H1 (cell line): ENCODE data around the gene NUPR1. TPM values are rescaled to one million over a fixed set of nuclear protein-coding genes. Genes with fewer than 3 reads are reported as not detected.

Experiments
- CTCF ChIA-PET: fragments of 300-600 bp; sonication (Branson Sonifier 250); formaldehyde crosslinking; loops from one replicate; lab custom pipeline; 2021; ENCODE audit not compliant: partially characterized antibody; lab: Charles Lee
- POLR2A ChIA-PET: fragments of 300-600 bp; sonication (Branson Sonifier 250); formaldehyde crosslinking; loops from one replicate; lab custom pipeline; 2021; ENCODE audit warnings: inconsistent platforms; ENCODE audit not compliant: partially characterized antibody; lab: Charles Lee
- DNase-seq, 2 experiments: peaks; one replicate each; pipeline versions ENCODE4 v3.0.0 to v3.0.0-alpha.2; 2010 to 2022; ENCODE audit warnings: low spot score in 2 of 2, low read depth in 1 of 2, mixed read lengths in 1 of 2
- FAIRE-seq: peaks from 2 replicates; lab custom pipeline; 2011; peaks lifted over from hg19 to GRCh38; lab: Jason Lieb, UNC
- H2AFZ ChIP-seq: 2 replicates; pipeline ENCODE4 v1.8.1; 2012; ENCODE audit warnings: low read length, inconsistent platforms
- H2AK5ac ChIP-seq: 2 replicates; pipeline ENCODE4 v1.6.1; 2013; ENCODE audit warnings: low read depth, low read length
- H2BK120ac ChIP-seq: replicated peaks from 2 replicates; pipeline ENCODE3; 2013; ENCODE audit warnings: low read depth, low read length, inconsistent platforms
- H2BK12ac ChIP-seq: 2 replicates; pipeline ENCODE4 v1.6.1; 2013; ENCODE audit warnings: low read depth, low read length
- H2BK15ac ChIP-seq: 2 replicates; pipeline ENCODE4 v1.6.1; 2013; ENCODE audit warnings: low read length
- H2BK20ac ChIP-seq: 2 replicates; pipeline ENCODE4 v1.6.1; 2013; ENCODE audit warnings: low read length
- H2BK5ac ChIP-seq: 2 replicates; pipeline ENCODE4 v1.6.1; 2013; ENCODE audit warnings: low read depth, low read length
- H3K14ac ChIP-seq: 2 replicates; pipeline ENCODE4 v1.6.1; 2013; ENCODE audit warnings: inconsistent platforms; ENCODE audit not compliant: insufficient read length
- H3K18ac ChIP-seq: 2 replicates; pipeline ENCODE4 v1.6.1; 2013; ENCODE audit warnings: low read length; ENCODE audit errors: extremely low read depth
- H3K23ac ChIP-seq: 2 replicates; pipeline ENCODE4 v1.6.1; 2013; ENCODE audit warnings: inconsistent platforms; ENCODE audit not compliant: insufficient read length
- H3K23me2 ChIP-seq: 2 replicates; pipeline ENCODE4 v1.6.1; 2013; ENCODE audit warnings: low read depth, low read length
- H3K27ac ChIP-seq: 2 replicates; pipeline ENCODE4 v1.6.1; 2011; ENCODE audit warnings: low read depth, low read length, inconsistent platforms
- H3K27me3 ChIP-seq, 4 experiments: replicated peaks in 1 of 4; 1 replicate in 1 of 4; 2 replicates in 3 of 4; pipeline versions ENCODE4 v1.6.1 to v1.8.1; 2011 to 2013; ENCODE audit warnings: low read length in 3 of 4, mild to moderate bottlenecking in 3 of 4, inconsistent platforms in 2 of 4, mixed read lengths in 2 of 4, moderate library complexity in 1 of 4; ENCODE audit not compliant: control insufficient read depth in 3 of 4, insufficient read depth in 3 of 4; ENCODE audit errors: extremely low read depth in 1 of 4
- H3K36me3 ChIP-seq, 4 experiments: 2 replicates each; pipeline versions ENCODE4 v1.6.1 to v1.8.1; 2011 to 2013; ENCODE audit warnings: mild to moderate bottlenecking in 4 of 4, low read length in 3 of 4, moderate library complexity in 2 of 4, control low read depth in 1 of 4, inconsistent platforms in 1 of 4; ENCODE audit not compliant: insufficient read depth in 4 of 4, control insufficient read depth in 2 of 4
- H3K4ac ChIP-seq: replicated peaks from 2 replicates; pipeline ENCODE3; 2013; ENCODE audit warnings: low read length, low read depth, mixed read lengths, inconsistent platforms; ENCODE audit not compliant: insufficient read length
- H3K4me1 ChIP-seq, 4 experiments: replicated peaks in 1 of 4; 1 replicate in 1 of 4; 2 replicates in 3 of 4; pipeline versions ENCODE4 v1.6.1 to v1.8.1; 2011 to 2013; ENCODE audit warnings: low read length in 3 of 4, inconsistent platforms in 2 of 4, mixed read lengths in 1 of 4; ENCODE audit not compliant: insufficient read depth in 4 of 4, control insufficient read depth in 3 of 4
- H3K4me2 ChIP-seq, 2 experiments: 2 replicates each; pipeline versions ENCODE4 v1.6.1 to v1.8.1; 2011 to 2013; ENCODE audit warnings: low read depth in 2 of 2, low read length in 2 of 2, control low read depth in 1 of 2, inconsistent platforms in 1 of 2, mild to moderate bottlenecking in 1 of 2; ENCODE audit not compliant: insufficient read depth in 1 of 2
- H3K4me3 ChIP-seq, 4 experiments: fragments of 200-600, 300-600 bp in 1 of 4; sonication (generic), shearing (Covaris generic), sonication (Bioruptor Twin) in 1 of 4; 2 replicates each; pipeline versions ENCODE4 v1.5.1 to v1.8.1; 2011 to 2016; ENCODE audit warnings: low read length in 4 of 4, low read depth in 3 of 4, control low read depth in 2 of 4, inconsistent platforms in 2 of 4, mild to moderate bottlenecking in 2 of 4, mixed read lengths in 1 of 4, moderate library complexity in 1 of 4; ENCODE audit not compliant: insufficient read depth in 2 of 4; ENCODE audit errors: extremely low read depth in 1 of 4
- H3K56ac ChIP-seq: replicated peaks from 2 replicates; pipeline ENCODE3; 2013; ENCODE audit warnings: low read depth, mild to moderate bottlenecking, mixed read lengths, low read length, inconsistent platforms; ENCODE audit not compliant: insufficient read length
- H3K79me1 ChIP-seq: 2 replicates; pipeline ENCODE4 v1.6.1; 2013; ENCODE audit warnings: low read depth, low read length, control low read depth
- H3K79me2 ChIP-seq, 2 experiments: 2 replicates each; pipeline versions ENCODE4 v1.6.1 to v1.8.1; 2012 to 2013; ENCODE audit warnings: low read length in 2 of 2, mild to moderate bottlenecking in 2 of 2, inconsistent platforms in 1 of 2; ENCODE audit not compliant: insufficient read depth in 2 of 2, control insufficient read depth in 1 of 2
- H3K9ac ChIP-seq, 4 experiments: replicated peaks in 1 of 4; 1 replicate in 1 of 4; 2 replicates in 3 of 4; pipeline versions ENCODE4 v1.6.1 to v1.8.1; 2011 to 2013; ENCODE audit warnings: low read depth in 3 of 4, low read length in 3 of 4, control low read depth in 2 of 4, mild to moderate bottlenecking in 2 of 4, moderate library complexity in 2 of 4, inconsistent platforms in 1 of 4; ENCODE audit errors: extremely low read depth in 1 of 4
- H3K9me3 ChIP-seq, 2 experiments: 2 replicates each; pipeline versions ENCODE4 v1.6.1 to v1.8.1; 2012 to 2013; ENCODE audit warnings: mild to moderate bottlenecking in 2 of 2, moderate library complexity in 2 of 2, control low read depth in 1 of 2, inconsistent platforms in 1 of 2, low read depth in 1 of 2, low read length in 1 of 2, mixed read lengths in 1 of 2; ENCODE audit not compliant: insufficient read depth in 2 of 2
- H4K20me1 ChIP-seq, 2 experiments: replicated peaks in 1 of 2; 2 replicates each; pipeline versions ENCODE3 to v1.8.1; 2011 to 2013; ENCODE audit warnings: inconsistent platforms in 2 of 2, low read length in 2 of 2, mild to moderate bottlenecking in 1 of 2; ENCODE audit not compliant: insufficient read depth in 2 of 2, control insufficient read depth in 1 of 2
- H4K5ac ChIP-seq: 2 replicates; pipeline ENCODE4 v1.6.1; 2013; ENCODE audit warnings: low read length, low read depth, mixed read lengths, inconsistent platforms; ENCODE audit not compliant: insufficient read length
- H4K8ac ChIP-seq: 2 replicates; pipeline ENCODE4 v1.8.0; 2013; ENCODE audit warnings: mild to moderate bottlenecking, moderate library complexity, low read length, inconsistent platforms; ENCODE audit not compliant: insufficient read depth; ENCODE audit errors: extremely low read depth
- H4K91ac ChIP-seq: replicated peaks from 2 replicates; pipeline ENCODE3; 2013; ENCODE audit warnings: low read length, mixed read lengths, inconsistent platforms; ENCODE audit not compliant: insufficient read length
- HDAC2 ChIP-seq, 2 experiments: fragments of 300-600 bp in 1 of 2; sonication (generic) in 1 of 2; IDR thresholded peaks; 2 replicates each; pipeline ENCODE4 v1.6.1; 2011 to 2012; ENCODE audit warnings: low read depth in 2 of 2, low read length in 2 of 2, mild to moderate bottlenecking in 2 of 2, moderate library complexity in 2 of 2, borderline replicate concordance in 1 of 2, inconsistent platforms in 1 of 2
- PHF8 ChIP-seq: fragments of 200-600 bp; sonication (generic); conservative IDR thresholded peaks from 2 replicates; pipeline ENCODE4 v1.7.1; 2012; ENCODE audit warnings: low read depth, mild to moderate bottlenecking, inconsistent platforms, low read length, moderate library complexity
- RAD21 ChIP-seq, 2 experiments: IDR thresholded peaks in 1 of 2; conservative IDR thresholded peaks in 1 of 2; 2 replicates each; pipeline ENCODE4 v1.6.1; 2011; ENCODE audit warnings: low read depth in 2 of 2, low read length in 2 of 2, improper control_type of control experiment in 1 of 2, inconsistent platforms in 1 of 2, mild to moderate bottlenecking in 1 of 2, moderate library complexity in 1 of 2
- RXRA ChIP-seq: IDR thresholded peaks from 2 replicates; pipeline ENCODE4 v1.6.1; 2011; ENCODE audit warnings: low read depth, mild to moderate bottlenecking, low read length, moderate library complexity; ENCODE audit not compliant: insufficient read depth
- SUZ12 ChIP-seq: fragments of 200-600 bp; sonication (generic); IDR thresholded peaks from 2 replicates; pipeline ENCODE4 v1.6.1; 2012; ENCODE audit warnings: mild to moderate bottlenecking, inconsistent platforms, low read length, moderate library complexity, mixed read lengths
- WGBS, 2 experiments: shearing (Covaris generic) in 1 of 2; methylation state at CpG; one replicate each; pipeline versions ENCODE4 v1.1.6 to v1.1.7; 2013 to 2015; ENCODE audit warnings: low lambda C conversion rate in 2 of 2, mixed read lengths in 2 of 2, inconsistent platforms in 1 of 2, low coverage in 1 of 2, missing lambda C conversion rate in 1 of 2; ENCODE audit not compliant: insufficient replicate concordance in 2 of 2, insufficient coverage in 1 of 2, insufficient read length in 1 of 2; ENCODE audit errors: extremely low coverage in 1 of 2, missing lambda C conversion rate in 1 of 2; 5-methylcytosine and 5-hydroxymethylcytosine counted together
- polyA plus RNA-seq, 7 experiments: library from polyadenylated mRNA; depleted of rRNA in 3 of 7; stranded (reverse) in 5 of 7; unstranded in 2 of 7; fragments of >200 nt in 5 of 7; fragments of 200-250 nt in 2 of 7; gene quantifications; 1 replicate in 5 of 7; 2 replicates in 1 of 7; 4 replicates in 1 of 7; pipeline versions ENCODE4 v1.2.1 to v1.2.3, GENCODE V29; 2011 to 2013; ENCODE audit warnings: missing spikeins in 2 of 7, mixed read lengths in 2 of 7
- total RNA-seq: library from RNA; stranded (reverse); fragmentation: NEBNext Ultra II Directional; extraction: Animal tissue kit (Norgen Biotek cat#: 25700); gene quantifications from 2 replicates; pipeline ENCODE4 v1.2.1, GENCODE V29; 2021
- TF ChIP-seq, protein P1 (sequence below): IDR thresholded peaks from 2 replicates; pipeline ENCODE4 v1.6.1; 2012; ENCODE audit warnings: inconsistent platforms

NUPR1 gene
- total and polyA plus RNA-seq, 2 of the 8 experiments (the other 6 are each of a cell fraction or from before 2014, with no cell fraction given), result 0.17 to 0.20 TPM

DNA sequence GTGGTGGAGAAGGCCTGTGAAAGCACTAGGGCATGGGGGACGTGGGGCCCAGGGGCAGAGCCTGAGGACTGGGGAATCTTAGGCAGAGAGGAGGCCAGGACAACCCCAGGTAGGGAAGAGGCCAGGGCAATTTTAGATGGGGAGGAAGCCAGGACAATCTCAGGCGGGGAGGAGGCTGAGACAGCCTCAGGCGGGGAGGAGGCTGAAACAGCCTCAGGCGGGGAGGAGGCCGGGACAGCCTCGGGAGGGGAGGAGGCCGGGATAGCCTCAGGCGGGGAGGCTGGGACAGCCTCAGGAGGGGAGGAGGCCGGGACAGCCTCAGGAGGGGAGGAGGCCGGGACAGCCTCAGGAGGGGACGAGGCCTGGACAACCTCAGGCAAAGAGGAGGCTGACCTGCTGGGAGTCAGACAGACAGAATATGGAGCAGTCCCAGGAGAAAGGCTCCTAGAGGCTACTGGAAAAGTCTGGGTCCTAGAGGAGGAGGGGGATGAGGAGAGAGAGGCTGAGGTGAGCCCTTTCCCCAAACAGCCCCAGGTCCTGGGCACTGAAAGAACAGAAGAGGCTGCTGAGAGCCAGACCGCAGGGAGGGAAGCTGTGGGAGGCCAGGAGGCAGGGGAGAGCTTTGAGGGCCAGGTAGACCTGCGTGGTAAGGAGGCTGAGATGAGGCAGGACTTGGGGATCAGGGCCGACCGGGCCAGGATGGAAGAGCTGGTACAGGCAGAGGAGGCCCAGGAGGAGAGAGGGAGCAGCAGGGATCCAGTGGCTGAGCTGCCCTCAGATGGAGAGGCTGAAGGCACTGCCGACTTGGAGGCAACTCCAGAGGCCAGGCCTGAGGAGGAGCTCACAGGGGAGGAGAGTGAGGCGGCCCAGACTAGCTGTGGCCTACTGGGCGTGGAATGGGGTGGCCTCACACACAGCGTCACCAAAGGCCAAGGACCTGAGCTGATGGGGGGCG is 42.7 kb downstream of the NUPR1 start:
- Histone ChIP-seq H3K9ac (no peak overlapping the region; a peak in 1 of 7 replicates), H3K9me3 (no peaks in the 10 kb centered on the region), H2BK12ac (no peak overlapping the region; the same call in 1 of the 2 replicates), H3K14ac (no peak overlapping the region), H3K79me2 (no peaks in the 10 kb centered on the region), H2AK5ac (no peak overlapping the region), H2BK20ac (no peak overlapping the region), H2AFZ (no peak overlapping the region; the same call in 1 of the 2 replicates), H4K8ac (peak overlapping the region; percentile 59; the same call in 1 of the 2 replicates), H3K23ac (no peak overlapping the region), H4K91ac (peak overlapping the region; percentile 9), H3K27me3 (peaks cover 0 to 2% (median 0%) of the 10 kb centered on the region in 4 experiments; a peak in 1 of 7 replicates), H3K56ac (no peak overlapping the region), H3K36me3 (no peaks in the 10 kb centered on the region), H2BK120ac (no peak overlapping the region), H2BK15ac (no peak overlapping the region), H3K23me2 (peaks cover under 1% of the 10 kb centered on the region; the same call in 1 of the 2 replicates), H3K27ac (no peak overlapping the region), H4K5ac (no peak overlapping the region), H4K20me1 (no peaks in the 10 kb centered on the region), H3K79me1 (no peaks in the 10 kb centered on the region), H2BK5ac (no peak overlapping the region), H3K4ac (no peak overlapping the region), H3K4me1 (no peaks in the 10 kb centered on the region), H3K18ac (no peak overlapping the region), H3K4me3 (no peak overlapping the region), H3K4me2 (no peak overlapping the region)
- no peak for FAIRE-seq
- POLR2A ChIA-PET, result no interaction called here
- WGBS, 2 experiments, result 80% methylated on average over 10 of the region's 20 CpGs; no CpG with 5 or more reads in 1 of the 2 experiments
- TF ChIP-seq RAD21 (IDR thresholded peaks at IDR 0.05 in 1 of 2, conservative IDR thresholded peaks at IDR 0.05 in 1 of 2; ENCODE audit: low read depth in 2 of 2, low read length in 2 of 2), result no peak
- TF ChIP-seq PHF8, result no peak
- no peak for TF ChIP-seq RXRA
- TF ChIP-seq, protein P1, sequence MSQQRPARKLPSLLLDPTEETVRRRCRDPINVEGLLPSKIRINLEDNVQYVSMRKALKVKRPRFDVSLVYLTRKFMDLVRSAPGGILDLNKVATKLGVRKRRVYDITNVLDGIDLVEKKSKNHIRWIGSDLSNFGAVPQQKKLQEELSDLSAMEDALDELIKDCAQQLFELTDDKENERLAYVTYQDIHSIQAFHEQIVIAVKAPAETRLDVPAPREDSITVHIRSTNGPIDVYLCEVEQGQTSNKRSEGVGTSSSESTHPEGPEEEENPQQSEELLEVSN, result no peak
- no peak for TF ChIP-seq HDAC2 (IDR thresholded peaks at IDR 0.05; ENCODE audit: borderline replicate concordance in 1 of 2, low read depth in 2 of 2, low read length in 2 of 2)
- no peak for TF ChIP-seq SUZ12
- CTCF ChIA-PET, result interaction anchor here (0.6 to 1.1 kb wide), 3 partner anchors 8 to 1588 kb away, joined by 3 read pairs; no protein-coding TSS in a partner anchor
- no peak for DNase-seq
